AG09319 (cell line): Measurements from ENCODE around the gene TPX2.

Experiments used
- DNase-seq: peaks from one replicate; pipeline ENCODE4 v3.0.0-alpha.2; 2010; ENCODE audit warnings: low read depth; ENCODE audit errors: extremely low read depth
- TF ChIP-seq, protein P1 (sequence below): IDR thresholded peaks from 2 replicates; pipeline ENCODE4 v1.5.1; 2011; ENCODE audit warnings: low read depth, mild to moderate bottlenecking, inconsistent platforms, low read length, moderate library complexity

The TPX2 gene

DNA sequence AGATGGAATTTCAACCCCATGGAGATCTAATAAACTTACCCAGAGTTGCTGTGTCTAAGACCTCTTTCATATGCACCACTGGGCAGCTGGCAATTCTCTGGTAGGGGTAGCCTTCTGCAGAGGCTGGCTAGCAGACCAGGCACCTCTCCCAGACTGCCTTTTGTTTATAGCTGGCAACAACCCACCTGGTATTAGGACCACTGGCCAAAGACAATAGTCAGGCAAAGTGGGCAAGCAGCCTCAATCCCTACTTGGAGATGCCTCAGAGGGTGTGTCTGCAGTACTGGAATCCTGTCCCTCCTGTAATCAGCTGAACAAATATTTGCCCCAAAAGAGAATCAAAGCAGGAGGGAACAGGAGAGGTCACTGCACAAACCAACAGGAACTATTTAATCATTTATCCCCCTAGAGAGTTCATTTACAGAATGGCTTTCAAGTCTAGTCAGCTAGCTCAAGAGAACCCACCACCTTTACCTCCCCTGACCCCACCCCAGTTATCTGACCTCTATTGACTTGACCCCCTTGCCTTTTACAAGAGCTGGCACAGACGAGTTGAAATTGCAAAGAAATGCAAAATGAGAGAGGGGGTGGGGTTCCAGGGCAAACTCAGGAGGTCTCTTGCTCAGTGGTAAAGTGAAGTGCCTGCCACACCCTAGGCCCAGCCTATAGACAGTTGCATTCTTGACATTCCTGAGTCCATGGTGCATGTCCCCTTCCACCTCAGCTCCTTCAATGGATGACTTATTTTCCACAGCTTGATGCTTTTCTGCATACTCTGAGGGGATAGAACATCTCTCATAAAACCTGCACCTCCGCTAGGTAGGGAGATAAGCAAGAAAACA, 19.2 kb upstream of the TPX2 start:
- DNase-seq: no peak
- TF ChIP-seq, protein P1, sequence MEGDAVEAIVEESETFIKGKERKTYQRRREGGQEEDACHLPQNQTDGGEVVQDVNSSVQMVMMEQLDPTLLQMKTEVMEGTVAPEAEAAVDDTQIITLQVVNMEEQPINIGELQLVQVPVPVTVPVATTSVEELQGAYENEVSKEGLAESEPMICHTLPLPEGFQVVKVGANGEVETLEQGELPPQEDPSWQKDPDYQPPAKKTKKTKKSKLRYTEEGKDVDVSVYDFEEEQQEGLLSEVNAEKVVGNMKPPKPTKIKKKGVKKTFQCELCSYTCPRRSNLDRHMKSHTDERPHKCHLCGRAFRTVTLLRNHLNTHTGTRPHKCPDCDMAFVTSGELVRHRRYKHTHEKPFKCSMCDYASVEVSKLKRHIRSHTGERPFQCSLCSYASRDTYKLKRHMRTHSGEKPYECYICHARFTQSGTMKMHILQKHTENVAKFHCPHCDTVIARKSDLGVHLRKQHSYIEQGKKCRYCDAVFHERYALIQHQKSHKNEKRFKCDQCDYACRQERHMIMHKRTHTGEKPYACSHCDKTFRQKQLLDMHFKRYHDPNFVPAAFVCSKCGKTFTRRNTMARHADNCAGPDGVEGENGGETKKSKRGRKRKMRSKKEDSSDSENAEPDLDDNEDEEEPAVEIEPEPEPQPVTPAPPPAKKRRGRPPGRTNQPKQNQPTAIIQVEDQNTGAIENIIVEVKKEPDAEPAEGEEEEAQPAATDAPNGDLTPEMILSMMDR: no peak

DNA sequence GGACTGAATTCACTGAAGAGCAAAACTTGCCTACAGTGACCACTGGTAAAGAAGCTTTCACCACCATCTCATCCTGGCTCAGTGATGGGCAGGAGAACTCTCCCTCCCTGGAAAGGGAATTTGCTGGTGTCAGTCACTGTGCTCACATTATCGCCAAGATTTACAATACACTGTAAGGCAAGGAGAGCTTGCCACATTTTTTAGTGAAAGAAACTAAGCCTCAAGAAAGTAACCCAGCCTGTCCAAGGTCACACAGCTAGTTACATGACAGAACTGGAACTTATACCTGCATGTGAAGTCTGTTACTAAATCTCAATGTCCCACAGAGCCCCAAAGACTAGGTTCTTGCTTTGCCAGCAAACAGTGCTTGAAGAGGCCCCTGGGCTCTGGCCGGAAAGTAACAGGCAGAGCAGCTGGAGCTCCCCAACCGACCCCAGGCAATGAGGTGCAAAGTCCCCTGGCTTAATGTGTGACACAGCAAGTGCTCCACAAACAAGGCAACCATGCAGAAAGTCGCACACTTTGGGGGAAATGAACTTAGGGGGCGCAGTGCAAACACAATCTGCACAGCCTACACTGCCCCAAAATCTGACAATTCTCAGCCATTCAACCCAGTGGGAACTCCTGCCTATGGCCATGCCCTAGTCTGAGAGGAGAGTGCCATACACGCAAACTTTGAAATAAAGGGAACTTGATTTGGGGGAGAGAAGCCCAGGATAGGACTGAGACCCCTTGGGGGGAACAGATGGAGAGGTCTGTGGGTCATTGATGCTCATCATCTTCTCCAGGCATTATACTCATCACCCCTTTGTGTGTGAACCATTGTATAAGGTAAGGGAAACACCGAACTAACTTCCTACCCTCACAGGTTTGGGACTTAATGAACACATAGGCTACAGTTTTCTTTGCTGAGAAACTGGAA, 18.3 kb upstream of the TPX2 start:
- TF ChIP-seq, protein P1: no peak
- DNase-seq: no peak

DNA sequence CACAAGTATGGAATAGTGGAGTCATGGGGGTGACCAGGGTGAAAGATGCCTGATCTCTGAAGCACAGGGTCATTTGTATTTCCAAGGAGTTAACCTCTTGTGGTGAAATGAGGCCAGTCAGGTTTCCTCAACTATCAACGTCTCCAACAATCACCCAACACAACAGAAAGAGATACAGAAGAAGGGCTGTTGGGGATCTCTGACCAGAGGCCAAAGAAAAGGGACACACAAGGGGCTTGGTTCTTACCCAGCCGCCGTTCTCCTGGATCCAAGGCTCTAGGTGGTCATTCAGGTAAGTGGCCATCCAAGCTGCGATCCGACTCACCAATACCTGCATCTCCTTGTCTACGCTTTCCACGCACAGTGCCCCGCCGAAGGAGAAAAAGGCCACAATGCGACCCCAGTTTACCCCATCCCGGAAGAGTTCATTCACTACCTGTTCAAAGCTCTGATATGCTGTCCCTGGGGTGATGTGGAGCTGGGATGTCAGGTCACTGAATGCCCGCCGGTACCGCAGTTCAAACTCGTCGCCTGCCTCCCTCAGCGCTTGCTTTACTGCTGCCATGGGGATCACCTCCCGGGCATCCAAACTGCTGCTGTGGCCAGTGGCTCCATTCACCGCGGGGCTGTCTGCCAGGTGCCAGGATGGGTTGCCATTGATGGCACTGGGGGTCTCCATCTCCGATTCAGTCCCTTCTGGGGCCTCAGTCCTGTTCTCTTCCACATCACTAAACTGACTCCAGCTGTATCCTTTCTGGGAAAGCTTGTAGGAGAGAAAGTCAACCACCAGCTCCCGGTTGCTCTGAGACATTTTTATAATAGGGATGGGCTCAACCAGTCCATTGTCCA, 17.5 kb upstream of the TPX2 start:
- DNase-seq: no peak
- TF ChIP-seq, protein P1: no peak

DNA sequence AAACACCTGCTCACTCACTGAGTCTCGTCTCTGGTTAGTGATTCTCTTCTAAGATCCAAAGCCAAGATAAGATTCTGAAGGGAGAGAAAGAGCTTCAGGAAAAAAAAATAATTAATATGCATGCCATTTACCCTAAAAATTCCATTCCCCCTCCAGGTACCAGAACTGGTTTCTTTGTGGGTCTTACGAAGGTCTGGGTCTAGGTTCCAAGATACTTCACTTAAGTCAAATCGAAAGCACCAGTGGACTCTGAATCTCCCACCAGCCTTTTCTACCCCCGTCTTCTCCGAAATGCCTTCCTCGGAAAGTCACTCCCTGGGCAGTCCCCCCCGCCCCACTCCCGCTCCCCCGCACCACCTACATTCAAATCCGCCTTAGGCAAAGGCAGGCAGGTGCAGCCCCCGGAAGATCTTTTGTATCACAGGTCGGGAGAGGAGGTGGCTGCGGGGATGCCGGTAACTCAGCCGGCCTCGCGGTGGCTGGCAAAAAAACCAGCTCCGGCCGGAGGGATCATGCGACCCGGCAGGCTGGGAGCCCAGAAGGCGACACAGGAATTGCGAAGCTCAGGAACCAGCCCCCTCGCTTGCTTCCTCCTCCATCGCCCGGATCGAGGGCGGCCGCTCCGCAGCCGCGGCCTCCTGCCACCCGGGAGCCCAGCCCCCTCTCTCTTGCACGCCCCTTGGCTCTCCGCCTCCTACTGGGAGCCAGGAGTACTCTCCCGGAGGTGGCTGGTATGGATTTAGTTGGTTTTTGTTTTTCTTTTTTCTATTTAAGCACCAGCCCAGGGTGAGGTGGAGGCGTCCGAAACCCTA, 16.6 kb upstream of the TPX2 start, which contains the start of gene BCL2L1:
Gene BCL2L1 (minus strand): TSS at position 612 of the 812 bp plus-strand sequence. CDS start 650 bp downstream, outside the sequence.
- TF ChIP-seq, protein P1: peak; percentile 71
- DNase-seq: peak; percentile 63

DNA sequence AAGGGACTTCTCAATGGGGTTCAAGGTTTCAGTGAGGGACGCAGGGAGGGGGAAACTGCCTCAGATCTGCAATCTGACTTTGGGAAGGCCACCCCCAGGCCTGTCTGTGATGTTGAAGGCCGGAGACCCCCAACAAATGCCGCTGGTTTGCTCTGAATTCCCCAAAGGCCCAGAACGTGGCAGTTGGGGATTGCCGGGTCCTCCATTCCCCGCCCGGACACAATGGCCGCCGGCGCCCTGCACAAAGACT, 16.1 kb upstream of the TPX2 start:
- no peak for DNase-seq
- TF ChIP-seq, protein P1: no peak

DNA sequence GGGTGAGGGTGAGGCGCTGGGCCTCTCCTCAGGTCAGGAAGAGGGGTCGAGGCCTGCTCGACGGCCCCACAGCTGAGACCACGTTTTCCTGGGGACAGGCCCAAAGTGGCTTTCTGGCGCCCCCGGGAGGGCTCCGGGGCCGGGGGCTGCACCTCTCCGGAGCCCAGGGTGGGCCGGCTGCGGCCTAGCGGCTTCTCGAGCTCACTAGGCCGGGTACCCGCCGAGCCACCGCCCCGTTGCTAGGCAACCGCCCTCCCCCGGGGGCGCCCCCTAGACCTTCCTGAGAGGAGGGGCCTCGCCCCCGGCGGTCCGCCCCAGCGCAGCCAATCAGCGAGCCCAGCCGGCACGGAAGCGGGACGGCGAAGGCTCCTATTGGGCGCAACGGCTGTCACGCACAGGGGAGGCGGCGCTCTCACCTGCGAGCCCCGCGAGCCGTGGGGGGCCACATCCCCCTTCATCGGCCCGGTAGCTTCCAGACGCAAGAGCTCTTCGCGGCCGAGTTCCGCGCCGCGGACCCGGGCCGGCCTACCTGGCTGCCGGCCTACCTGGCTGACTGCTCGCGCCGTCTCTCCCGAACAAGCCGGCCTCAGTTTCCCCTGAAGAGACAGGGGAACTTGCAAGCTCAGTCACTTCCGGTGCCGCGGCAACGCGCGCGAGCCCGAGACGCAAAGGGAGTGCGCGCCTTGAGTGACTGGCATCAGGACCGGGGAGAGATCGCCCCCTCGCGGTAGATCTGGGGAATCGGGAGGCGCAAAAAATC, 15.6 kb upstream of the TPX2 start:
- TF ChIP-seq, protein P1: peak; percentile 89
- peak; percentile 97 for DNase-seq
